Upper lobe of left lung (tissue), 4 donors: ENCODE data around the gene DRAM1.

Source experiments
- EP300 ChIP-seq, 4 donors: sonication (generic); formaldehyde crosslinking; IDR thresholded peaks; one replicate each; pipeline ENCODE4 v1.5.1; 2017; ENCODE audit warnings: antibody characterized with exemption in 4 of 4, control low read depth in 2 of 4
- POLR2A ChIP-seq, 4 donors: fragments of 450-650 bp; IDR thresholded peaks; one replicate each; pipeline ENCODE4 v1.5.1; 2016 to 2017; ENCODE audit warnings: antibody characterized with exemption in 4 of 4, mild to moderate bottlenecking in 2 of 4
- POLR2AphosphoS5 ChIP-seq, 2 donors: sonication (generic); formaldehyde crosslinking; IDR thresholded peaks; one replicate each; pipeline ENCODE4 v1.5.1; 2017; ENCODE audit warnings: antibody characterized with exemption in 2 of 2
- TF ChIP-seq, protein P1 (sequence below), 6 experiments: fragments of 450-650 bp in 4 of 6; fragments of 200-600 bp in 2 of 6; sonication (generic) in 2 of 6; IDR thresholded peaks; one replicate each; pipeline ENCODE4 v1.5.1; 2016 to 2019; ENCODE audit warnings: antibody characterized with exemption in 6 of 6

DNA sequence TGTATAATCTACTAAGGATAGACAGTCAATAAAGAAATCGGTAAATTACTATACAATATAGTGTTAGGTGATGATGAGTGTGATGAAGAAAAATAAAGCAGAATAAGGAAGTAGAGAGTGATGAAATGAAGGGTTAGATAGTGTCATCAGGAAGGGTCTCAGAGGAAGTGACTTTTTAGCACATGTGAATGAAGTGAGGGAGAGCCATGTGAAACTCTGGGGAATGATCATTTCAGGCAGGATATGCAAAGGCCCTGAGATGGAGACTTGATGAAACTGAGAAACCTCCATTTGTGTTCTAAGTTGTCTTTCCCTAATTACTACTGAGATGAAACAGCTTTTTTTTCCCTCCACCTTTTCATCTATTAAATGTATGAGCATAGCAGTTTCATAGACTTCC lies 27.2 kb upstream of the DRAM1 start:
- TF ChIP-seq, protein P1, sequence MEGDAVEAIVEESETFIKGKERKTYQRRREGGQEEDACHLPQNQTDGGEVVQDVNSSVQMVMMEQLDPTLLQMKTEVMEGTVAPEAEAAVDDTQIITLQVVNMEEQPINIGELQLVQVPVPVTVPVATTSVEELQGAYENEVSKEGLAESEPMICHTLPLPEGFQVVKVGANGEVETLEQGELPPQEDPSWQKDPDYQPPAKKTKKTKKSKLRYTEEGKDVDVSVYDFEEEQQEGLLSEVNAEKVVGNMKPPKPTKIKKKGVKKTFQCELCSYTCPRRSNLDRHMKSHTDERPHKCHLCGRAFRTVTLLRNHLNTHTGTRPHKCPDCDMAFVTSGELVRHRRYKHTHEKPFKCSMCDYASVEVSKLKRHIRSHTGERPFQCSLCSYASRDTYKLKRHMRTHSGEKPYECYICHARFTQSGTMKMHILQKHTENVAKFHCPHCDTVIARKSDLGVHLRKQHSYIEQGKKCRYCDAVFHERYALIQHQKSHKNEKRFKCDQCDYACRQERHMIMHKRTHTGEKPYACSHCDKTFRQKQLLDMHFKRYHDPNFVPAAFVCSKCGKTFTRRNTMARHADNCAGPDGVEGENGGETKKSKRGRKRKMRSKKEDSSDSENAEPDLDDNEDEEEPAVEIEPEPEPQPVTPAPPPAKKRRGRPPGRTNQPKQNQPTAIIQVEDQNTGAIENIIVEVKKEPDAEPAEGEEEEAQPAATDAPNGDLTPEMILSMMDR (IDR thresholded peaks at IDR 0.05), result no peak
- TF ChIP-seq EP300 (IDR thresholded peaks at IDR 0.05) (no peak), POLR2A (IDR thresholded peaks at IDR 0.05) (no peak), POLR2AphosphoS5 (IDR thresholded peaks at IDR 0.05) (no peak)
